RWPE2 (cell line): ENCODE data around the gene CAPS.
"Not testable (repeated sequence)": the region's sequence is repeated elsewhere in the genome, so short reads cannot be mapped to it uniquely, and the experiment has no call there.

Source experiments
- ATAC-seq: fragments of 200-7000 bp; cut with Tn5 transposase; 3 replicates; pipeline ENCODE4 v1.9.1; 2021; ENCODE audit warnings: low read depth
- DNase-seq: peaks from one replicate; pipeline ENCODE4 v3.0.0-alpha.2; 2020; ENCODE audit warnings: low spot score
- H3K27ac ChIP-seq: fragments of 450-650 bp; 2 replicates; pipeline ENCODE4 v1.5.1; 2017; ENCODE audit warnings: mild to moderate bottlenecking; ENCODE audit not compliant: poor library complexity, severe bottlenecking
- H3K27me3 ChIP-seq: fragments of 250-450 bp; sonication (Bioruptor Pico); 2 replicates; pipeline ENCODE4 v1.5.1; 2021; ENCODE audit warnings: mild to moderate bottlenecking, moderate library complexity; ENCODE audit not compliant: insufficient read depth, poor library complexity, severe bottlenecking
- H3K36me3 ChIP-seq: fragments of 250-450 bp; sonication (Bioruptor Pico); 2 replicates; pipeline ENCODE4 v1.5.1; 2020; ENCODE audit warnings: low read depth, mild to moderate bottlenecking, moderate library complexity
- H3K4me1 ChIP-seq: fragments of 250-450 bp; sonication (Bioruptor Pico); 2 replicates; pipeline ENCODE4 v1.5.1; 2021; ENCODE audit warnings: mild to moderate bottlenecking, moderate library complexity; ENCODE audit not compliant: insufficient read depth, poor library complexity, severe bottlenecking
- H3K4me3 ChIP-seq: fragments of 250-450 bp; sonication (Bioruptor Pico); 2 replicates; pipeline ENCODE4 v1.5.1; 2021; ENCODE audit warnings: mild to moderate bottlenecking, moderate library complexity; ENCODE audit not compliant: severe bottlenecking
- H3K9me3 ChIP-seq: fragments of 250-450 bp; sonication (Bioruptor Pico); 2 replicates; pipeline ENCODE4 v1.5.1; 2021; ENCODE audit warnings: mild to moderate bottlenecking, moderate library complexity; ENCODE audit not compliant: severe bottlenecking
- TF ChIP-seq, protein P1 (sequence below): fragments of 450-650 bp; IDR thresholded peaks from one replicate; pipeline ENCODE4 v1.5.1; 2017; ENCODE audit warnings: mild to moderate bottlenecking, moderate library complexity; ENCODE audit not compliant: poor library complexity, severe bottlenecking

CAPS gene

DNA sequence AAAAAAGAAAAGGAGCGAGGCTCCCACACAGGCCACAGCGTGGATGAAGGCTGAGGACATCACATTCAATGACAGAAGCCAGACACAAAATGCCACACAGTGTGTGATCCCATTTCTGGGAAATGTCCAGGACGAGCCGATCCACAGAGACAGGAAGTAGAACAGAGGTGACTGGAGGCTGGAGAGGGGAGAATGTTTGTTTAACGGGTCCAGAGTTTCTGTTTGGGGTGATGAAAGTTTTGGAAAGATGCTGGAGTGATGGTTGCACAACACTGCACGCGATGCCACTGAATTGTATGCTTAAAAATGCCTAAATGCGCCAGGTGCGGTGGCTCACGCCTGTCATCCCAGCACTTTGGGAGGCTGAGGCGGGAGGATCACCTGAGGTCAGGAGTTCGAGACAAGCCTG lies 43.1 kb upstream of the CAPS start:
- DNase-seq = no peak
- ATAC-seq = no peak
- Histone ChIP-seq H3K27me3 (no peaks in the 10 kb centered on the region), H3K36me3 (no peaks in the 10 kb centered on the region), H3K4me1 (no peaks in the 10 kb centered on the region), H3K9me3 (no peaks in the 10 kb centered on the region), H3K27ac (no peak overlapping the region), H3K4me3 (no peak overlapping the region)
- TF ChIP-seq, protein P1, sequence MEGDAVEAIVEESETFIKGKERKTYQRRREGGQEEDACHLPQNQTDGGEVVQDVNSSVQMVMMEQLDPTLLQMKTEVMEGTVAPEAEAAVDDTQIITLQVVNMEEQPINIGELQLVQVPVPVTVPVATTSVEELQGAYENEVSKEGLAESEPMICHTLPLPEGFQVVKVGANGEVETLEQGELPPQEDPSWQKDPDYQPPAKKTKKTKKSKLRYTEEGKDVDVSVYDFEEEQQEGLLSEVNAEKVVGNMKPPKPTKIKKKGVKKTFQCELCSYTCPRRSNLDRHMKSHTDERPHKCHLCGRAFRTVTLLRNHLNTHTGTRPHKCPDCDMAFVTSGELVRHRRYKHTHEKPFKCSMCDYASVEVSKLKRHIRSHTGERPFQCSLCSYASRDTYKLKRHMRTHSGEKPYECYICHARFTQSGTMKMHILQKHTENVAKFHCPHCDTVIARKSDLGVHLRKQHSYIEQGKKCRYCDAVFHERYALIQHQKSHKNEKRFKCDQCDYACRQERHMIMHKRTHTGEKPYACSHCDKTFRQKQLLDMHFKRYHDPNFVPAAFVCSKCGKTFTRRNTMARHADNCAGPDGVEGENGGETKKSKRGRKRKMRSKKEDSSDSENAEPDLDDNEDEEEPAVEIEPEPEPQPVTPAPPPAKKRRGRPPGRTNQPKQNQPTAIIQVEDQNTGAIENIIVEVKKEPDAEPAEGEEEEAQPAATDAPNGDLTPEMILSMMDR = no peak

DNA sequence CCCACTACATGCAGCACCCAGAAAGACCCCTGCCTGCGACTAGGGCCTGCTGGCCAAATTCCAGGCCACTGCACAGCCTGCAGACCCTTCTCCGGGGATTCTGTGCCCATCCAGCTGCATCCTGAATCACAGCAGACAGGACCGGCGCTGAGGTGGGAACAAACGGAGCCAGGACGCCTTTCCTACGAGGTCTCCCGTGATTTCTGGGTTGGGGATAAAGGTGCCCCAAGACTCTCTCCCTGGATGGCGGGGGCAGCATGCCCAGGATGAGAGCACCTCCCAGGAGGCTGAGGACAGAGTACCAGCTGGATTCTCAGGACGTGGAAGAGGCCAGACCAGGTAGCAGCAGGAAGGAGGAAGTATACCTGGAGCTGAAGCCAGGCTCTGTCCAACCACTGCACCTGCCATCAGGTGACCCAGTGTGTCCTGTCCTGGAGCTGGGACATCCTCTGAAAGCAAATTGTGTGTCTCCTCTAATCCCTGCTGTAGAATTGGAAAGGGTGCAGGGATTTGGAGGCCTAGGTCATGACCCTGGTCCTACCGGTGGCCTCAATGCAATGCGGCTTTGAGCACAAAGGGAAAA lies 40.3 kb upstream of the CAPS start:
- H3K9me3 ChIP-seq = no peaks in the 10 kb centered on the region
- no peaks in the 10 kb centered on the region for H3K4me1 ChIP-seq
- no peaks in the 10 kb centered on the region for H3K36me3 ChIP-seq
- no peak overlapping the region for H3K4me3 ChIP-seq
- no peaks in the 10 kb centered on the region for H3K27me3 ChIP-seq
- no peak overlapping the region for H3K27ac ChIP-seq
- DNase-seq = no peak
- TF ChIP-seq, protein P1 = no peak
- ATAC-seq = no peak

DNA sequence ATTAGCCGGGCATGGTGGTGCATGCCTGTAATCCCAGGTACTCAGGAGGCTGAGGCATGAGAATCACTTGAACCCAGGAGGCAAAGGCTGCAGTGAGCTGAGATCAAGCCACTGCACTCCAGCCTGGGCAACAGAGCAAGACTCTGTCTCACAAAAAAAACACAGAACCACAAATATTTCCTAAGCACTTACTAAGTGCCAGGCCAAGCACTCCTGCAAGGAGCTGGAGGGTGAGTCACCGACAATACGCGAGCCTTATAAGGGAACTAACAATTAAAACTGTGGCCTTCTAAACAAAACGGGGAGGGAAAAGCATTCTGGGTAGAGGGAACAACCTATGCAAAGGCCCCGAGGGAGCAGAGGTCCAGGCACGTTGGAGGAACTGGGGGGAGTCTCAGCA lies 39.6 kb upstream of the CAPS start:
- not testable (repeated sequence) for H3K27ac ChIP-seq, DNase-seq, H3K27me3 ChIP-seq, H3K4me1 ChIP-seq, H3K4me3 ChIP-seq, ATAC-seq, H3K9me3 ChIP-seq, H3K36me3 ChIP-seq

DNA sequence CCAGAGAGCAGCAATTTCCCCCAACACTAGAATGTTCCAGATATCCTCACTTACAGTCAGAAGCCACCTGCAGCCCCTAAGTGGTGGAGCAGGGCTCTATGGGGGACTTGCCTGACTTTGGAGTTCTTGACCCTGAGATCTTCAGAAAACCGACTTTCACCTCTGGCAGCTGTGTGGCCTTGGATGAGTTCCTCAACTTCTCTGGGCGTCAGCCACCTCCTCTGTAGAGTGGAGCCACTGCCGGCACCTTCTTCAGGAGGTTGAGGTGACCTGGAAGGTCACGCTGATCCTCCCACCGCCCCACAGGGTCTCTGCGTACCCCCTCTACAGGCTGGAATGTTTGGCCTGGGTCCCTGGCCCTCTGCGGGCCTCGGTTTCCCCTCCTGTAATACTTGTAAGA lies 36.6 kb upstream of the CAPS start:
- TF ChIP-seq, protein P1 = no peak
- no peak overlapping the region for H3K27ac ChIP-seq
- DNase-seq (no peak), ATAC-seq (no peak)
- H3K27me3 ChIP-seq = no peaks in the 10 kb centered on the region
- no peak overlapping the region for H3K4me3 ChIP-seq
- H3K9me3 ChIP-seq = no peaks in the 10 kb centered on the region
- H3K36me3 ChIP-seq = no peaks in the 10 kb centered on the region
- H3K4me1 ChIP-seq = no peaks in the 10 kb centered on the region

DNA sequence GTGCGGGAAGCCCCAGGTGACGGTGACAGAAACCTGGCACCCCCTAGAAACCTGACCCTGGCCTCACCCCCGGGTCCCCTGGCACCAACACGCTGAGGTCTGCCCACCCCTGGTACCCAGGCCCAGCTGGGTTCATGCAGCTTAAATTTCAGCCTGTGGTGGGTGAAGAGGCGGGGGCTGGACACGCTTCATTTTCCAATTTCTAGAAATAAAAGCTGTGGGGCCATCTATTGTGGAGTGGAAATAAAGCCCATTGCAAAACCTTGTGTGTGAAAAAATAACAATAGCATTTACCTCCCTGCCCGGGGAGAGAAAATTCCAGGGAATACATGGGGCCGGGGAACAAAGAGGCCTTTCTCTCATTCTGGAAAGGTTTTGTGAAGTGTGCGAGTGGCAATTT lies 36.2 kb upstream of the CAPS start:
- DNase-seq (no peak), ATAC-seq (no peak)
- no peaks in the 10 kb centered on the region for H3K9me3 ChIP-seq
- TF ChIP-seq, protein P1 = no peak
- H3K27me3 ChIP-seq = no peaks in the 10 kb centered on the region
- H3K36me3 ChIP-seq = no peaks in the 10 kb centered on the region
- H3K4me1 ChIP-seq = no peaks in the 10 kb centered on the region
- H3K4me3 ChIP-seq = no peak overlapping the region
- no peak overlapping the region for H3K27ac ChIP-seq
